Measurements from ENCODE around the gene CDKL1.
A peak's percentile ranks its signal among the peaks of the same experiment; 100 is the strongest.
"Not testable (repeated sequence)": the region's sequence is repeated elsewhere in the genome, so short reads cannot be mapped to it uniquely, and the experiment has no call there.

CDKL1 gene

GRCh38 chr14:50364792-50365191 is 31.9 kb downstream of the CDKL1 start:
- Histone ChIP-seq H3K27me3 (ENCODE audit: insufficient read depth, poor library complexity, severe bottlenecking) (no peaks in the 10 kb centered on the region), H3K27ac (ENCODE audit: poor library complexity, severe bottlenecking) (peak overlapping the region; percentile 21), H3K36me3 (ENCODE audit: low read depth) (no peaks in the 10 kb centered on the region), H3K4me1 (ENCODE audit: insufficient read depth, poor library complexity, severe bottlenecking) (peaks cover 37% of the 10 kb centered on the region), H3K9me3 (ENCODE audit: severe bottlenecking) (no peaks in the 10 kb centered on the region), H3K4me3 (ENCODE audit: severe bottlenecking) (no peak overlapping the region)
- TF ChIP-seq, protein P1, sequence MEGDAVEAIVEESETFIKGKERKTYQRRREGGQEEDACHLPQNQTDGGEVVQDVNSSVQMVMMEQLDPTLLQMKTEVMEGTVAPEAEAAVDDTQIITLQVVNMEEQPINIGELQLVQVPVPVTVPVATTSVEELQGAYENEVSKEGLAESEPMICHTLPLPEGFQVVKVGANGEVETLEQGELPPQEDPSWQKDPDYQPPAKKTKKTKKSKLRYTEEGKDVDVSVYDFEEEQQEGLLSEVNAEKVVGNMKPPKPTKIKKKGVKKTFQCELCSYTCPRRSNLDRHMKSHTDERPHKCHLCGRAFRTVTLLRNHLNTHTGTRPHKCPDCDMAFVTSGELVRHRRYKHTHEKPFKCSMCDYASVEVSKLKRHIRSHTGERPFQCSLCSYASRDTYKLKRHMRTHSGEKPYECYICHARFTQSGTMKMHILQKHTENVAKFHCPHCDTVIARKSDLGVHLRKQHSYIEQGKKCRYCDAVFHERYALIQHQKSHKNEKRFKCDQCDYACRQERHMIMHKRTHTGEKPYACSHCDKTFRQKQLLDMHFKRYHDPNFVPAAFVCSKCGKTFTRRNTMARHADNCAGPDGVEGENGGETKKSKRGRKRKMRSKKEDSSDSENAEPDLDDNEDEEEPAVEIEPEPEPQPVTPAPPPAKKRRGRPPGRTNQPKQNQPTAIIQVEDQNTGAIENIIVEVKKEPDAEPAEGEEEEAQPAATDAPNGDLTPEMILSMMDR (IDR thresholded peaks at IDR 0.05; ENCODE audit: poor library complexity, severe bottlenecking), result peak; percentile 45
- peak; percentile 61 for ATAC-seq (ENCODE audit: low read depth)
- no peak for DNase-seq (ENCODE audit: low spot score)

- no peaks in the 10 kb centered on the region for H3K9me3 ChIP-seq (ENCODE audit: severe bottlenecking)
- no peaks in the 10 kb centered on the region for H3K36me3 ChIP-seq (ENCODE audit: low read depth)
- TF ChIP-seq, protein P1 (IDR thresholded peaks at IDR 0.05; ENCODE audit: poor library complexity, severe bottlenecking), result no peak
- H3K27me3 ChIP-seq (ENCODE audit: insufficient read depth, poor library complexity, severe bottlenecking), result no peaks in the 10 kb centered on the region
- DNase-seq (ENCODE audit: low spot score) (no peak), ATAC-seq (ENCODE audit: low read depth) (peak; percentile 19; the same call in 2 of the 3 replicates)
- peaks cover 37% of the 10 kb centered on the region for H3K4me1 ChIP-seq (ENCODE audit: insufficient read depth, poor library complexity, severe bottlenecking)
- peak overlapping the region; percentile 21 for H3K27ac ChIP-seq (ENCODE audit: poor library complexity, severe bottlenecking)
- H3K4me3 ChIP-seq (ENCODE audit: severe bottlenecking), result no peak overlapping the region
Measured at GRCh38 chr14:50363714-50364111, 33.0 kb downstream of the CDKL1 start.

- no peak for ATAC-seq (ENCODE audit: low read depth)
- peak overlapping the region; percentile 21 for H3K27ac ChIP-seq (ENCODE audit: poor library complexity, severe bottlenecking)
- H3K9me3 ChIP-seq (ENCODE audit: severe bottlenecking), result no peaks in the 10 kb centered on the region
- no peak for DNase-seq (ENCODE audit: low spot score)
- TF ChIP-seq, protein P1 (IDR thresholded peaks at IDR 0.05; ENCODE audit: poor library complexity, severe bottlenecking), result no peak
- H3K4me3 ChIP-seq (ENCODE audit: severe bottlenecking), result no peak overlapping the region
- H3K4me1 ChIP-seq (ENCODE audit: insufficient read depth, poor library complexity, severe bottlenecking), result peaks cover 37% of the 10 kb centered on the region
- H3K36me3 ChIP-seq (ENCODE audit: low read depth), result no peaks in the 10 kb centered on the region
- H3K27me3 ChIP-seq (ENCODE audit: insufficient read depth, poor library complexity, severe bottlenecking), result no peaks in the 10 kb centered on the region
Measured at GRCh38 chr14:50362764-50363713, 33.6 kb downstream of the CDKL1 start.

- DNase-seq (ENCODE audit: low spot score); ATAC-seq (ENCODE audit: low read depth); H3K9me3 ChIP-seq (ENCODE audit: severe bottlenecking); H3K27me3 ChIP-seq (ENCODE audit: insufficient read depth, poor library complexity, severe bottlenecking); H3K4me3 ChIP-seq (ENCODE audit: severe bottlenecking); H3K36me3 ChIP-seq (ENCODE audit: low read depth): not testable (repeated sequence)
- Histone ChIP-seq H3K4me1 (ENCODE audit: insufficient read depth, poor library complexity, severe bottlenecking) (peaks cover 37% of the 10 kb centered on the region), H3K27ac (ENCODE audit: poor library complexity, severe bottlenecking) (peak overlapping the region; percentile 37)
Measured at GRCh38 chr14:50361473-50362403, 34.9 kb downstream of the CDKL1 start.

- Histone ChIP-seq H3K27ac (ENCODE audit: poor library complexity, severe bottlenecking) (peak overlapping the region; percentile 37), H3K9me3 (ENCODE audit: severe bottlenecking) (no peaks in the 10 kb centered on the region), H3K36me3 (ENCODE audit: low read depth) (no peaks in the 10 kb centered on the region), H3K4me1 (ENCODE audit: insufficient read depth, poor library complexity, severe bottlenecking) (peaks cover 37% of the 10 kb centered on the region), H3K4me3 (ENCODE audit: severe bottlenecking) (no peak overlapping the region), H3K27me3 (ENCODE audit: insufficient read depth, poor library complexity, severe bottlenecking) (no peaks in the 10 kb centered on the region)
- TF ChIP-seq, protein P1 (IDR thresholded peaks at IDR 0.05; ENCODE audit: poor library complexity, severe bottlenecking), result no peak
- no peak for DNase-seq (ENCODE audit: low spot score)
- ATAC-seq (ENCODE audit: low read depth), result peak; percentile 93
Measured at GRCh38 chr14:50360851-50361250, 35.8 kb downstream of the CDKL1 start.
